ENCODE data around the gene ANKS1B. TPM values are rescaled to one million over a fixed set of nuclear protein-coding genes. Genes with fewer than 3 reads are reported as not detected.

ANKS1B gene
- total RNA-seq, 1 donor from 2014 or later = 11.3 TPM

DNA sequence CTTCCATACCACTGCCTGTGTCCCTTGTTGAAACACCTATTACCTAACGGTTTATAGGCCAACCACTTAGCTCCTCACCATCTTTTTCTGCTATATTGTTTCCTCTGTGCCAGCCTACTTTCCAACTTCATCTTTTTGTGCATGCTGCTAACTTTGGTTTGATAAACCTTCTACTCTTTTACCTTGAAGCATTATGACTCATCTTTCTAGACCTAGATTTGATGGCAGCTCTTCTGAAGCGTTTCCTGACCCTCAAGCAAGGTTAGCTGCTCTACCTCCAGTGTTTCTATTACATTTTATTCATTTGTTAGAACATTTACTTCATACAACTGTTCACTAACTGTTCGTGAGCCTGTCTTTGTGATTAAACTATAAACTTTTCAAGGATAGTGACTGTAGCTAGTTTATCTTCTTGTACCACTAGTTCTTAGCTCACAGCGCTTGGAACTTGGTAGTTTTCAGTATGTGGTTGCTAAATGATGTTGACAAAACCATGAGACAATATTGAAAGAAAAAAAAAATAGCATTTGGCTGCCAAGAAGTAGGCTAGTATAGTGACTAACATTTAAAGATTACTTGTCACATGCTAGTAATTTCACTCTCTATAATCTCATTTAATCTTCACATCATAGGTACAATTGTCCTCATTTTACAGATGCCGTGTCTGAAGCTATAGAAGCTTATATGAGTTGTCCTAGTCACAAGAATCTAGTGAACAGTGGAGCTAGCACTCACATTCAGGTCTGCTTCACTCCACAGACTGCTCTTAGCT is 1260.2 kb downstream of the ANKS1B start:
- Mint-ChIP-seq H3K4me3 (ENCODE audit: unreplicated experiment) (no peak overlapping the region), H3K36me3 (ENCODE audit: unreplicated experiment) (no peaks in the 10 kb centered on the region), H3K27ac (ENCODE audit: unreplicated experiment) (no peak overlapping the region), H3K9me3 (ENCODE audit: unreplicated experiment) (no peaks in the 10 kb centered on the region), H3K4me1 (ENCODE audit: low read depth, unreplicated experiment) (no peaks in the 10 kb centered on the region), H3K27me3 (ENCODE audit: unreplicated experiment) (no peaks in the 10 kb centered on the region)
- TF ChIP-seq, protein P1, sequence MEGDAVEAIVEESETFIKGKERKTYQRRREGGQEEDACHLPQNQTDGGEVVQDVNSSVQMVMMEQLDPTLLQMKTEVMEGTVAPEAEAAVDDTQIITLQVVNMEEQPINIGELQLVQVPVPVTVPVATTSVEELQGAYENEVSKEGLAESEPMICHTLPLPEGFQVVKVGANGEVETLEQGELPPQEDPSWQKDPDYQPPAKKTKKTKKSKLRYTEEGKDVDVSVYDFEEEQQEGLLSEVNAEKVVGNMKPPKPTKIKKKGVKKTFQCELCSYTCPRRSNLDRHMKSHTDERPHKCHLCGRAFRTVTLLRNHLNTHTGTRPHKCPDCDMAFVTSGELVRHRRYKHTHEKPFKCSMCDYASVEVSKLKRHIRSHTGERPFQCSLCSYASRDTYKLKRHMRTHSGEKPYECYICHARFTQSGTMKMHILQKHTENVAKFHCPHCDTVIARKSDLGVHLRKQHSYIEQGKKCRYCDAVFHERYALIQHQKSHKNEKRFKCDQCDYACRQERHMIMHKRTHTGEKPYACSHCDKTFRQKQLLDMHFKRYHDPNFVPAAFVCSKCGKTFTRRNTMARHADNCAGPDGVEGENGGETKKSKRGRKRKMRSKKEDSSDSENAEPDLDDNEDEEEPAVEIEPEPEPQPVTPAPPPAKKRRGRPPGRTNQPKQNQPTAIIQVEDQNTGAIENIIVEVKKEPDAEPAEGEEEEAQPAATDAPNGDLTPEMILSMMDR (IDR thresholded peaks at IDR 0.05; ENCODE audit: partially characterized antibody, unreplicated experiment) = no peak
- DNase-seq = no peak

DNA sequence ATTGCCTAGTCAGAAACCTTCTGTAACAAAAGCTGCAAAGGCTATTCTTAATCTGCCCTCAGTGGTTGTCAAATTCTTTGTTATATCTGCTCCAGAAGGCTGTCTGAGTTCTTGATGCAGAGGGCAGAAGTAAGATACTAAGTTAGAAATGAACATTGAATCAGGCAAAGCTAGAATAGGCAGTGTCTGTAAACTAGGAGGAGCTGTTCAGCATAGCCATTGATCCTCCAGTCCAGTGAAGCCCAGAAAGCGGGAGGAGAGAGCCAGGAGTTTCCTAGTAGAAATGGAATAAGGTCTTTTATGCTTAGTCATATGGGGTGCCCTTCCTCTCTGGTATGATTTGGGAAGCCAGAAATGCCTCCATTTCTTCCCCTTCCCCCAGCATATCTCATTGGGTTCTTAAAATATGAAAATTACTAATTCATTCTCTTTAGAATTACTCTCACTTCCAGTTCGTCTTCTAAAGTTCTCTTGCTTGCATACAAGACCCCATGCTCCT is 1263.5 kb downstream of the ANKS1B start:
- Mint-ChIP-seq H3K36me3 (ENCODE audit: unreplicated experiment) (no peaks in the 10 kb centered on the region), H3K4me3 (ENCODE audit: unreplicated experiment) (no peak overlapping the region), H3K27ac (ENCODE audit: unreplicated experiment) (no peak overlapping the region), H3K9me3 (ENCODE audit: unreplicated experiment) (peaks cover 2% of the 10 kb centered on the region), H3K4me1 (ENCODE audit: low read depth, unreplicated experiment) (no peaks in the 10 kb centered on the region), H3K27me3 (ENCODE audit: unreplicated experiment) (no peaks in the 10 kb centered on the region)
- no peak for DNase-seq
- TF ChIP-seq, protein P1 (IDR thresholded peaks at IDR 0.05; ENCODE audit: partially characterized antibody, unreplicated experiment) = no peak

DNA sequence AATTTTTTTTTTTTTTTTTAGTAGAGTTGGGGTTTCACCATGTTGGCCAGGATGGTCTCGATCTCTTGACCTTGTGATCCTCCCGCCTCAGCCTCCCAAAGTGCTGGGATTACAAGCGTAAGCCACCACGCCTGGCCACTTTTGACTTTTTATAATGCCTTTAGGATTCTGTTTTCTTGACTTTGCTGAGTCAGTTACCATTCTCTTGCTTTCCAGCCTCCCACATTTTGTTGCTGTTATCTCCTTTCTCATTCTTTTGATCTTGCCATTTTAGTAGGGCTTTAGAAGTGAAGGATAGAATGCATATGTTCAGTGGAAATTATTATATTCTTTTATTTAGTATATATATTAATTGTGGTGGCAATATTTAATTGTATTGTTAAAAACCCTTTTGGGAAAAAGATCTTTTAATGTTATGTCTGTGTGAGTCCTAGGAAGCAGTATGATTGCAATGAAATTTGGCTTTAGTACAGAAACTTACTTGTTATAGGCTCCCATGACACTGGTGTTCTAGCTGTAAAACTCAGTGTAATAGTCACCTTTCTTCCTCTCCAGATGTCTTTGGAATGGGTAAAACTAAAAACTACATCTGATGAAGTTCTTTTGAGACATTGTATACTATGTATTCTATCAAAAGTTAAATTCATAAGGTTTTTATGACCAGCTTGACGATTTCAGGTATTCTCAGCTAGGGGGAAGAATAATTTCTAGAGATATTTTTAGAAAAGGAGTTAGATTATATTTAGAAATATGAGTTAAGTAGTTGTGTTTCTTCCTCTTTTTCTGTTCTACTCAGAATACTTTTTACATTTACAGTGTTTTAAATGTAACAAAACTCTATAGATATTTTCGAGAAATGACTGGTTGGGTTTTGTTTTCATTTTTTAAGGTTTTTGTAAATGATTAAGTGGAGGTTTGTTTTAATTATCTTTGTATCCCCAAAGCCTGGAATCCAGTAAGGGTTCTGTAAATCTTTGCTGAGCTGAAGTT is 1264.9 kb downstream of the ANKS1B start:
- H3K27me3 Mint-ChIP-seq (ENCODE audit: unreplicated experiment) = no peaks in the 10 kb centered on the region
- H3K4me3 Mint-ChIP-seq (ENCODE audit: unreplicated experiment) = no peak overlapping the region
- TF ChIP-seq, protein P1 (IDR thresholded peaks at IDR 0.05; ENCODE audit: partially characterized antibody, unreplicated experiment) = no peak
- no peak overlapping the region for H3K27ac Mint-ChIP-seq (ENCODE audit: unreplicated experiment)
- DNase-seq = no peak
- no peaks in the 10 kb centered on the region for H3K4me1 Mint-ChIP-seq (ENCODE audit: low read depth, unreplicated experiment)
- no peaks in the 10 kb centered on the region for H3K36me3 Mint-ChIP-seq (ENCODE audit: unreplicated experiment)
- H3K9me3 Mint-ChIP-seq (ENCODE audit: unreplicated experiment) = peaks cover 2% of the 10 kb centered on the region

DNA sequence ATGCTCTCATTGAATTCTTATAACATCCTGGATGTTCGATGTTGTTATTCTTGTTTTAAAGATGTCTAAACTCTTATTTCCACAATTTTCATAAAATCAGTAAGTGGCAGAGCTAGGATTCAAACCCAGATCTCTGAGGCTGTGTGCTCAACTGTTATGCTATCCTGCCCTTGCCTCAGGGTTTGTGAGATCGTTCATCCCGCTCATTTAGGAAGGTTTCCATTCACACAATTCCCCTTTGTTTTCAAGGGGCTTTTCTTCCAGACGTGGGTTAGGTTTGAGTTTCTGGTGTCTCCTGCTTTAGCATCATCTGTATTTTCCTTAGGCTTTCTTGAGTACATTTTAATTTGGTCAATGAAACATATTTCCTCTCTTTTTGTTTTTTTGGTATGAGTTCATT is 1270.3 kb downstream of the ANKS1B start:
- TF ChIP-seq, protein P1 (IDR thresholded peaks at IDR 0.05; ENCODE audit: partially characterized antibody, unreplicated experiment) = no peak
- Mint-ChIP-seq H3K4me1 (ENCODE audit: low read depth, unreplicated experiment) (no peaks in the 10 kb centered on the region), H3K9me3 (ENCODE audit: unreplicated experiment) (peaks cover 2% of the 10 kb centered on the region), H3K36me3 (ENCODE audit: unreplicated experiment) (peaks cover 2% of the 10 kb centered on the region), H3K27me3 (ENCODE audit: unreplicated experiment) (no peaks in the 10 kb centered on the region), H3K4me3 (ENCODE audit: unreplicated experiment) (no peak overlapping the region), H3K27ac (ENCODE audit: unreplicated experiment) (no peak overlapping the region)
- DNase-seq = no peak

All from glutamatergic neuron (in vitro differentiated cells).